ENCODE data around the gene MYO5B. TPM values are rescaled to one million over a fixed set of nuclear protein-coding genes. Genes with fewer than 3 reads are reported as not detected.

Gene MYO5B
- total and polyA plus RNA-seq, 8 donors = 6.2 to 25.3 (median 12.6) TPM

- no peaks in the 10 kb centered on the region for H3K9me3 ChIP-seq
- FAIRE-seq = no peak
- 83 to 87% methylated on average over 2 of the region's 2 CpGs for WGBS, 2 donors
Observed at GRCh38 chr18:50091509-50092244, 103.3 kb downstream of the MYO5B start.

GRCh38 chr18:50090370-50091312, 104.3 kb downstream of the MYO5B start:
- Histone ChIP-seq H3K4me3 (no peak overlapping the region), H3K4me1 (peaks cover 8 to 18% (median 9%) of the 10 kb centered on the region in 3 donors), H3K9me3 (no peaks in the 10 kb centered on the region), H3K36me3 (no peaks in the 10 kb centered on the region), H3K27me3 (no peaks in the 10 kb centered on the region), H3K27ac (no peak overlapping the region)
- intact Hi-C loops (cut with DNase I) = no loop called here
- ATAC-seq (no peak), DNase-seq (no peak), FAIRE-seq (no peak)
- WGBS, 2 donors = 92 to 94% methylated on average over 6 of the region's 6 CpGs
- TF ChIP-seq, protein P1, sequence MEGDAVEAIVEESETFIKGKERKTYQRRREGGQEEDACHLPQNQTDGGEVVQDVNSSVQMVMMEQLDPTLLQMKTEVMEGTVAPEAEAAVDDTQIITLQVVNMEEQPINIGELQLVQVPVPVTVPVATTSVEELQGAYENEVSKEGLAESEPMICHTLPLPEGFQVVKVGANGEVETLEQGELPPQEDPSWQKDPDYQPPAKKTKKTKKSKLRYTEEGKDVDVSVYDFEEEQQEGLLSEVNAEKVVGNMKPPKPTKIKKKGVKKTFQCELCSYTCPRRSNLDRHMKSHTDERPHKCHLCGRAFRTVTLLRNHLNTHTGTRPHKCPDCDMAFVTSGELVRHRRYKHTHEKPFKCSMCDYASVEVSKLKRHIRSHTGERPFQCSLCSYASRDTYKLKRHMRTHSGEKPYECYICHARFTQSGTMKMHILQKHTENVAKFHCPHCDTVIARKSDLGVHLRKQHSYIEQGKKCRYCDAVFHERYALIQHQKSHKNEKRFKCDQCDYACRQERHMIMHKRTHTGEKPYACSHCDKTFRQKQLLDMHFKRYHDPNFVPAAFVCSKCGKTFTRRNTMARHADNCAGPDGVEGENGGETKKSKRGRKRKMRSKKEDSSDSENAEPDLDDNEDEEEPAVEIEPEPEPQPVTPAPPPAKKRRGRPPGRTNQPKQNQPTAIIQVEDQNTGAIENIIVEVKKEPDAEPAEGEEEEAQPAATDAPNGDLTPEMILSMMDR (IDR thresholded peaks at IDR 0.05) = no peak

More at GRCh38 chr18:50091509-50092244, 103.3 kb downstream of the MYO5B start:
- ATAC-seq (peak; percentile 68 to 77 (median 72)), DNase-seq (peak in 1 of 6 donors; percentile 20)
- Histone ChIP-seq H3K27ac (peak overlapping the region in 2 of 4 donors; percentile 10 to 59), H3K36me3 (no peaks in the 10 kb centered on the region), H3K4me3 (no peak overlapping the region), H3K27me3 (no peaks in the 10 kb centered on the region), H3K4me1 (peaks cover 8 to 23% (median 9%) of the 10 kb centered on the region in 3 donors)
- TF ChIP-seq, protein P1 (IDR thresholded peaks at IDR 0.05) = no peak
- intact Hi-C loops (cut with DNase I) = no loop called here

- no peak overlapping the region for H3K4me3 ChIP-seq
- intact Hi-C loops (cut with DNase I) = no loop called here
Observed at GRCh38 chr18:50089702-50090101, 105.2 kb downstream of the MYO5B start.

GRCh38 chr18:50083708-50084107, 111.2 kb downstream of the MYO5B start:
- Histone ChIP-seq H3K27ac (no peak overlapping the region), H3K4me3 (no peak overlapping the region), H3K36me3 (no peaks in the 10 kb centered on the region), H3K27me3 (no peaks in the 10 kb centered on the region), H3K4me1 (peaks cover 4 to 19% (median 6%) of the 10 kb centered on the region in 3 donors), H3K9me3 (no peaks in the 10 kb centered on the region)
- TF ChIP-seq, protein P1 (IDR thresholded peaks at IDR 0.05) = no peak
- FAIRE-seq = no peak
- intact Hi-C loops (cut with DNase I) = no loop called here
- DNase-seq = no peak
- ATAC-seq = no peak
- 85 to 91% methylated on average over 3 of the region's 3 CpGs for WGBS, 2 donors

More at GRCh38 chr18:50089702-50090101, 105.2 kb downstream of the MYO5B start:
- 91 to 94% methylated on average over 9 of the region's 9 CpGs for WGBS, 2 donors
- DNase-seq (no peak), ATAC-seq (no peak), FAIRE-seq (no peak)
- TF ChIP-seq, protein P1 (IDR thresholded peaks at IDR 0.05) = no peak
- H3K27me3 ChIP-seq = no peaks in the 10 kb centered on the region
- no peaks in the 10 kb centered on the region for H3K36me3 ChIP-seq
- no peak overlapping the region for H3K27ac ChIP-seq
- no peaks in the 10 kb centered on the region for H3K9me3 ChIP-seq
- H3K4me1 ChIP-seq = peaks cover 8 to 18% (median 9%) of the 10 kb centered on the region in 3 donors
